GM12801 (cell line): Measurements from ENCODE around the gene DSTN.

ENCODE experiments used
- CTCF ChIP-seq: IDR thresholded peaks from one replicate; pipeline ENCODE4 v1.5.1; 2011; ENCODE audit warnings: control low read depth; ENCODE audit not compliant: insufficient read length; ENCODE audit errors: extremely low read depth

The DSTN gene

GRCh38 chr20:17658648-17658993 lies 88.7 kb downstream of the DSTN start:
- no peak for TF ChIP-seq CTCF
